GM18499 (cell line): ENCODE data around the gene CHML.

Experiments
- ATAC-seq: cut with Tn5 transposase; IDR thresholded peaks from one replicate; pipeline ENCODE4 v1.9.1; 2021; ENCODE audit warnings: moderate number of reproducible peaks; ENCODE audit not compliant: insufficient read depth, unreplicated experiment

The CHML gene

GRCh38 chr1:241647658-241648057 is 7.5 kb upstream of the CHML start:
- no peak for ATAC-seq

- no peak for ATAC-seq
Observed at GRCh38 chr1:241646201-241646600, 6.0 kb upstream of the CHML start.

- ATAC-seq: no peak
Observed at GRCh38 chr1:241645199-241645598, 5.0 kb upstream of the CHML start.

DNA sequence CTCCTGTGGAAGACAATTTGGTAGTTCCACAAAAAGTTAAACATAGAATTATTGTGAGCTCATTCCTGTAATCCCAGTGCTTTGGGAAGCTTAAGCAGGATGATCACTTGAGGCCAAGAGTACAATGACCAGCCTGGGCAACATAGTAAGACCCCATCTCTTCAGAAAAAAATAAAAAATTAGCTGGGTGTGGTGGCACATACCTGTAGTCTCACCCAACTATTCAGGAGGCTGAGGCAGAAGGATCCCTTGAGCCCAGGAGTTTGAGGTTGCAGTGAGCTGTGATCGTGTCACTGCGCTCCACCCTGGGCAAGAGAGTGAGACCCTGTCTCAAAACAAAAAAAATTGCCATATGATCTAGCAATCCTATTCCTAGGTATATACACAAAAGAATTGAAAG is 4.1 kb upstream of the CHML start:
- ATAC-seq: no peak

GRCh38 chr1:241642593-241642944 is 2.4 kb upstream of the CHML start:
- ATAC-seq: no peak

- ATAC-seq: no peak
Observed at GRCh38 chr1:241641773-241642592, 1.8 kb upstream of the CHML start.

- ATAC-seq: no peak
Observed at GRCh38 chr1:241640867-241641622, 876 bp upstream of the CHML start.

DNA sequence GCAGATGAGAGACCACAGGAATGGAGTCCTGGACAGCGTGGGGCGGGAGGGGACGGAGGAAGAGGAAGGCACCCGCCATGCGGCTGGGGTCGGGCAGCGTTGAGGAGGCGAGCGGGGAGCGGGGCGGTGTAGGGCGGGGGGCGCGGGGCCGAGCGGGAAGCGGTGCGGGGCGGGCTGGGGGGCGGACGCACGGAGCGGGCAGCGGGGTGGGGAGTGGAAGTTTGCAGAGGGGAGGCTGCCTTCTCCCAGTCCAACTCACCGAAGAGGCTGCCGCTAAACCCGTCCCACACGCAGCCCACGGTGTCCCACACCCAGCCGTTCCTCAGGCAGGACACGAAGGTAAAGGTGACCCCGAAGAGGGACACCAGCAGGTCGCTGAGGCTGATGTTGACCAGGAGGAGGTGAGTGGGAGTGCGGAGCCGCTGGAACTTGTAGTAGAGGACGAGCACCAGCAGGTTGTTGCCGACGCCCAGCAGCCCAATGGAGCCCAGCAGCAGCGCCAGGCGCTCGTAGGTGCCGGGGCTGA is 483 bp downstream of the CHML start:
- peak; percentile 19 for ATAC-seq

DNA sequence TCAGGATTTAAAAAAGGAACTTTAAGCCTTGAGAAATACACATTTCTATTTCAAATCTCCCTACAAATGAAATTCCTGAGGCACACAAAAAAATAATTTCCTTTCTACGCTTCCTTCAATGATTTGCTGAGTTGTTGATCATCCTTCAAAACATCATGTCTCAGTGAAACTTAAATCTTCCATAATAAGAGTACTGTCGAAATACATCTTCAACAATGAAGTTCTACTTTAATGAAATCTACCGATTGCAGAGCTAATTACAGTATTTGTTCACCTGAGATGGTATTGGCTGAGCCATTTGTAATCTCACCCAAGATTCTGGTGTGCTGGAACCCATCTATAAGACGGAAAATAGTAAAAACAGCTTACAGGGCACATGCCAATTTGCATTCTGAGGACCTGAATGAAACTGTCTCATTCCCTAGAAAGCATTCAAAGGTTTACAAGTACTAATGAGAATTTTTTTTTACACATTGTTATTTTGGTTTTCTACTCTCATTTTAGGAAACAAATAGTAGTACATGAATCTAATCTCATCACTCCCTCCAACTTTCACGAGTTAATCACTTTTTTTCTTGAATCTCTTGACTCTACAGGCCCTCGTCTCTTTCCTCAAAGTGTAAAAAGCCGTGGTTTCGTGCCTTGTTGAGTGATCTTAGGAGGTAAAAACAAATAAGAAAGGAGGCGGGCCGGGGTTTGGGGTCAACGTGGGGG is 1.1 kb downstream of the CHML start:
- ATAC-seq: no peak

DNA sequence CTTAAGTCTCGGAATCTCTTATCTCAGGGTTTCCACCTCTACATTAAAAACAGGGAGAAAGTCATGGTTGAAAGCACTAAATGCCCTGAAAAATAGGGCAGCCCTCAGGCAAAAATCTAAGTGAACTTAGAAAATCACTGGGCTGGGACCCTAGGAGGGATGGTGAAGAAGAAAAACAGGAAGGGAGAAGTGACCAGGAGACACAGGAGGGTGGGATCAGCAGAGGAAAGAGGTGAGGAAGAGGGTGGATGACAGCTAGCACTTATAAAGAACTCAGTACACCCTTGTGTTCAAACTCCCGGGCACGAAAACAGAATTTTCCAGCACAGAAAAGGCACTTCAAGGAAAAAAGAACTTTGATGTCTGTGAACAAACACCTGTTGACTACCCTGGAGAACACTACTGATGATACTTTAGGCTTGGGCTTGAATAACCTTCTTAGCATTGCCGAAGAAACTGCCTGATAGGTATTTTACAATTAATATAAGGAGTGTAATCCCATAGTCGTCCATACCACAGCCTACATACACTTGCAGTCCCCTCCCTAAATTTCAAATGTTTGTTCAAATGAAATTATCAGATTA is 2.0 kb downstream of the CHML start:
- no peak for ATAC-seq

GRCh38 chr1:241637604-241638003 is 2.6 kb downstream of the CHML start:
- no peak for ATAC-seq

DNA sequence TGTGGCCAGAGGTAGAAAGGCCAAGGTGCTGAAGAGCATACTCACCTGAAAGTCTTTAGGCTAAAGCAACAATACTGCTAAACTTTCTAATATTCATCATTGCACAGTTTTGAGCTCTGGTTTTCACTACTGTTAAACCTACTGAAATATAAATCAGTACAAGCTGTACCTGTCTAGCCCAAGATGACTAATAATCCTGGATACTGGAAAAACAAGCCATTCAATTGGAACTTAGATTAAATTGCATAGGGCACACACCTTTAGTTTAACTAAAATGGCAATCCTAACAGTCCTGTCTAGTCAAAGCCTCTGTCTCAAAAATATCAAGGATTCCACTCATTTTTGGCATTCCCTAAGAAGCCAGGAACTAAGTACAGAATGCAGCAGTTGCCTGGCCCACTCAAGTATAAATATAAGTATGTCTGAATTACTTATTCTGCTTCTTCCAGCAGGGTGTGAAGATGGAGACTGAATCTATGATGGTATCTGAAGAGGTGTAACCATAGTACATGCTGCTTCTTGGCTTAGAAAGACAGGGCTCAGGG is 3.1 kb downstream of the CHML start:
- ATAC-seq: no peak

DNA sequence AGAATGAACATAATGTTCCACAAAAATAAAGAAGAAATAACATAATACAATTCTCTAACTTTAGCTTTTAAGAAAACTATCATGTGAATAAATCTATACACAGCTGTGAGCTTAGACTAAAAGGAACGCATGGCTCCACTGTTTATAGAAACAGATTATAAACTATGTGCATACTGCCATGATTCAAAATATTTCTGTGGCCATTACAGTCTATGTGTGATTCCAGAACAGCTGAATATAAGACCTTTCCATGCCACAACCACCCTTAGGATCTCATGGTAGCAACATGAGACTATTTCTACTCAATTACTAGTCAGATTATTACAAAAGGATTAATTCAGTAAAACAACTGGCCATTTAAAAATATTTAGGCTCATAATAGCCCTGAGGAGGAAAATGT is 3.9 kb downstream of the CHML start:
- no peak for ATAC-seq

- ATAC-seq: no peak
Observed at GRCh38 chr1:241635556-241636152, 4.5 kb downstream of the CHML start.

GRCh38 chr1:241632987-241633386 is 7.2 kb downstream of the CHML start:
- ATAC-seq: no peak

GRCh38 chr1:241631674-241632073 is 8.5 kb downstream of the CHML start:
- no peak for ATAC-seq

GRCh38 chr1:241630899-241631298 is 9.3 kb downstream of the CHML start:
- ATAC-seq: no peak

DNA sequence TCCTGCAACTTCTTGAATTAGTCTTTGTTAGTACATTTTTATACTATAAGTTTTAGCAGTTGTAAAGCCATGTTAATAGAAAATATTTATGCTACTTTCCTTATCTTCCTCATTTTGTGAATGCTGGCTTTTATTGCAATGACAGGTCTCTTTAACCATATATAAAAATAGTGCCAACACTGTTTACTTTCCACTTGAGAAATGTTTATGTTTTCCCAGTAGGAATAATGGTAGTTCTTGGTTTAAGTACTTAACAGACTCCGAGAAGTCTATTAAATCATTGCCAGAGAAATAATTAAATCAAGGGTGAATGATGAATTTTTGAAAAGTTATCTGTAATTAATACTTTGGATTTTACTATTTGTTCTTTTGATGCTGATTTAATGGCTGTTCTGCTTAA is 9.7 kb downstream of the CHML start:
- no peak for ATAC-seq

DNA sequence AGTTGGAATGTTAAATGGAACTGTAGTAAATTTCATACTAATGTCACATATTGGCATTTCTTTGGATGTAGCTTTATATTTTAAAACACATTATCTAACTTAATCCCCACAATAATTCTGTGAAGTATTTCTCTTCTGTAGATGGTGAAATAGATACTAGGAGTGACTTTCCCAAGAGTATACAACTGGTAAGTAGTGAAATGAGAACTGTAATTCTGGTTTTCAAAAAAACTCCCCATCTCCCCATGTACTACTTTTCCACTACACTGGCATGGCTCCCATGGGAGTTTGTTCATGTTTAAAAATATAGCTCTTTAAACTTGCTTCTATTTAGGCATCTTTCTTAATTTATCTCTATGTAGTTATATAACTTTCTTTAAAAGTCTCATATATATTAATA is 10.2 kb downstream of the CHML start:
- ATAC-seq: no peak
